ENCODE results near the gene ANO3.

- no peak for TF ChIP-seq POLR2A (IDR thresholded peaks at IDR 0.05)
- TF ChIP-seq, protein P1, sequence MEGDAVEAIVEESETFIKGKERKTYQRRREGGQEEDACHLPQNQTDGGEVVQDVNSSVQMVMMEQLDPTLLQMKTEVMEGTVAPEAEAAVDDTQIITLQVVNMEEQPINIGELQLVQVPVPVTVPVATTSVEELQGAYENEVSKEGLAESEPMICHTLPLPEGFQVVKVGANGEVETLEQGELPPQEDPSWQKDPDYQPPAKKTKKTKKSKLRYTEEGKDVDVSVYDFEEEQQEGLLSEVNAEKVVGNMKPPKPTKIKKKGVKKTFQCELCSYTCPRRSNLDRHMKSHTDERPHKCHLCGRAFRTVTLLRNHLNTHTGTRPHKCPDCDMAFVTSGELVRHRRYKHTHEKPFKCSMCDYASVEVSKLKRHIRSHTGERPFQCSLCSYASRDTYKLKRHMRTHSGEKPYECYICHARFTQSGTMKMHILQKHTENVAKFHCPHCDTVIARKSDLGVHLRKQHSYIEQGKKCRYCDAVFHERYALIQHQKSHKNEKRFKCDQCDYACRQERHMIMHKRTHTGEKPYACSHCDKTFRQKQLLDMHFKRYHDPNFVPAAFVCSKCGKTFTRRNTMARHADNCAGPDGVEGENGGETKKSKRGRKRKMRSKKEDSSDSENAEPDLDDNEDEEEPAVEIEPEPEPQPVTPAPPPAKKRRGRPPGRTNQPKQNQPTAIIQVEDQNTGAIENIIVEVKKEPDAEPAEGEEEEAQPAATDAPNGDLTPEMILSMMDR (IDR thresholded peaks at IDR 0.05) = no peak
Observed at GRCh38 chr11:26457636-26458035, 125.7 kb downstream of the ANO3 start.
